HG03520 (cell line): Measurements from ENCODE around the gene PLD1.
"Not testable (repeated sequence)": the region's sequence is repeated elsewhere in the genome, so short reads cannot be mapped to it uniquely, and the experiment has no call there.

ENCODE experiments used
- ATAC-seq: cut with Tn5 transposase; IDR thresholded peaks from one replicate; pipeline ENCODE4 v1.9.1; 2021; ENCODE audit warnings: mild to moderate bottlenecking, moderate library complexity; ENCODE audit not compliant: unreplicated experiment

The PLD1 gene

DNA sequence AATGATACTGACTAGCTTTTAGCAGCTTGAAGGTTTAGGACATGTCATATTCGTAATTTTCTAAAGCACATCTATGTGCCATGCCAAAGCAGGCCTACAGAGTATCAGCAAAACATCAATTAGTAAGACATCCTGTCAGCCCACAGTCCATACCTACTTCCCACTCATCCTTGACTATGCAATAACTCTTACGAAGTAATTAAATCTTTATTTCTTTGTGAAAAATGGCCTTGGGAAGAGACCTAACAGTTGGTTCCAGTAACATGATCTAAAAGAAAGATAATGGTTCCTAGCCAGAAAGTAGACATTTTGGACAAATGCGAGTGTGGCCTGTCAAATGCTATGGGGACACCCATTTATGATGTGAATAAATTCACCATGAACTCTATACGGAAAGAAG, 177.5 kb downstream of the PLD1 start:
- no peak for ATAC-seq

DNA sequence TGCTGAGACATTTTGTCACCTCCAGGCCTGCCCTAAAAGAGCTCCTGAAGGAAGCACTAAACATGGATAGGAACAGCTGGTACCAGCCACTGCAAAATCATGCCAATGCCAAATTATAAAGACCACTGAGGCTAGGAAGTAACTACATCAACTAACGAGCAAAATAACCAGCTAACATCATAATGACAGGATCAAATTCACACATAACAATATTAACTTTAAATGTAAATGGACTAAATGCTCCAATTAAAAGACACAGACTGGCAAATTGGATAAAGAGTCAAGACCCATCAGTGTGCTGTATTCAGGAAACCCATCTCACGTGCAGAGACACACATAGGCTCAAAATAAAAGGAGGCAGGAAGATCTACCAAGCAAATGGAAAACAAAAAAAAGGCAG, 183.5 kb downstream of the PLD1 start:
- ATAC-seq, result not testable (repeated sequence)

GRCh38 chr3:171622126-171622525, 188.2 kb downstream of the PLD1 start:
- no peak for ATAC-seq

GRCh38 chr3:171620825-171621434, 189.4 kb downstream of the PLD1 start:
- ATAC-seq, result no peak

DNA sequence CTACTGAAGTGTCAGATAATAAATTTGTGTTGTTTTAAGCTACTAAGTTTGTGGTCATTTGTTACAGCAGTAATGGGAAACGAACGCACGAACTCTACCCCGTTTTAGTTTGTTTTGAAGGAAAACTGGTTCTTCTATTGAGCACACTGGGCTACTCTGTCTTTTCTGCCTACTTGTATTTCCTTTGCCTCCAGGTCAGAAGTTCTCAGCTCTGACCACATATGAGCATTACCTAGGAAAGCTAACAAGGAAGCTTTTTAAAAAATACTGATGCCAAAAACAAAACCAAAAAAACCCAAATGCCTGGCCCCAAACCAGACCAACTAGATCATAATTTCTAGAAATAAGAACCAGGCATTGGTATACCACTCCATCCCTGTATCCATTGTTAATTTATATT, 193.5 kb downstream of the PLD1 start:
- no peak for ATAC-seq

GRCh38 chr3:171615686-171616085, 194.6 kb downstream of the PLD1 start:
- no peak for ATAC-seq

DNA sequence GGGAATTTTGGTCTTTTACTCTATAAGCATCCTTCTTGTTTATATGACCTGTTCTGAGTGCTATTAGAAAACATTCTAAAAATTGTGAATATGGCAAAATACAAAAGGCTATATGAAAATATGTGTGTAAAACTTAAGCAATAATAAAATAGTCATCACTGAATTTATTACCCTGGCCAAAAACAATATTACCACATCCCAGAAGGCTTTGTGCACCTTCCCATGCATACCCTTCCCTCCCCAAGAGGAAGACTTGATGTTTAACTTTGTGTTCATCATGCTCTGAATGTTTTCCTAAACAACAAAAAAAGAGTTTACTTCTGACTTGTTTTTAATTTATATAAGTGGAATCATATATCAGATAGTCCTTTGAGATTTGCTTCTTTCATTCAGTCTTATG, 195.0 kb downstream of the PLD1 start:
- no peak for ATAC-seq

DNA sequence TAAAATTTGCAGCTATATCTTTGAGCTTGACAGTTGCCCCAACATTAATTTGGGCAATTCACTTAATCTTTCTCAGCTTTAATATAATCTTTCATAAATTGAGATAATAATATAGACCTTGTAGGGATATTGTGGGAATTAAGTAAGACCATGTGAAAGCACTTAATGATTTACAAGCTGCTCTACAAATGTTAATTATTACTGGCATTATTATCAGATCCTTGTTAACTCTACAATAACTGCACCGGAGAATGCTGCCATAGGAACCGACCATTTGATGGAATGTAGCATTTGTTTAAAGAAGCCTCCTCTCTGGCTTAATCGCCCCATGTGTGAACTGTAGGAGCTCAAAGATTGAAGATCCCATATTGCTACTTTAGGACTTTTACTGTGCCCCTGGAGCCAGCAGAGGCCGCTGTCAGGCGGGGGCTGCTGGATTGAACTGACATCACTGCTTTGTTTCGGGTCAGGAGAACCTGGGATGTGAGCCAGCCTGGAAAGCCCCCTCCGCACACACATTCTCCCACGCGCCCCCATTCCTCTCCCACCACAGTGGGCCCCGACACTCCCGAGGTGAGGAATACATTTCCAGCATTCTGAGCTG, 195.9 kb downstream of the PLD1 start:
- no peak for ATAC-seq

- no peak for ATAC-seq
Measured at GRCh38 chr3:171607452-171607851, 202.8 kb downstream of the PLD1 start.

GRCh38 chr3:171606151-171606751, 204.0 kb downstream of the PLD1 start:
- no peak for ATAC-seq

- no peak for ATAC-seq
Measured at GRCh38 chr3:171604370-171604769, 205.9 kb downstream of the PLD1 start.

- no peak for ATAC-seq
Measured at GRCh38 chr3:171602072-171602471, 208.2 kb downstream of the PLD1 start.

DNA sequence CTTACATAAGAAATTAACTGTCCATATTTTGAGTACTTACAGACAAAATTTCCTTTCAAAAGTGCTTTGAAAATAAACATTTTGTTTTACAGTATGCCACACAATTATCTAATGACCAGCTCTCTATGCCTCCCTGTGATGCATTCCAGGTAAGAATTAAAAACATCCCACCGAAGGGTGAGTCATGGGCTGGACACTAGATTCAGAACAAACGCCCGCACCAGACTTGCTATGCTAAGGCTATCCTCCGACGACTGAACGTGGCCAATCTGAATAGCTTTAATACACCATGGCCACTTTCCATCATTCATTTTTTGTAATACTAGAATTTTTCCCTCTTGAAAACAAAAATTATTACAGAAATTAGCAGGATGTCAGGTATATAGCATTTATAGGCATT, 210.3 kb downstream of the PLD1 start:
- no peak for ATAC-seq

DNA sequence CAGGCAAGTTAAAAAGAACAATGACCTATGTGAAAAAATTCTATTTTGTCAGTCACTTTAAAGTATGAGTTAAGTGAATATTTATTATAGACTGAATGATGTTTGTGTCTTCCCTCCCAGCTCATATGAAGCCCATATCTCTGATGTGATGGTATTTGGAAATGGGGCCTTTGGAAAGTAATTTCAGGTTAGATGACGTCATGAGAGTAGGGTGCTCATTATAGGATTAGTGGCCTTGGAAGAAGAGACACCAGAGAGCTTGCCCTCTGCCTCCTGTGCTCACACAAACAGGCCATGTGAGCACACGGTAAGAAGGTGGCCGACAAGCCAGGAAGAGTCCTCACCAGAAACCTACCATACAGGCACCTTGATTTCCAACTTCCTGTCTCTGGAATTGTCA, 211.3 kb downstream of the PLD1 start:
- ATAC-seq, result no peak

GRCh38 chr3:171592786-171593185, 217.5 kb downstream of the PLD1 start:
- no peak for ATAC-seq

- no peak for ATAC-seq
Measured at GRCh38 chr3:171591070-171591469, 219.2 kb downstream of the PLD1 start.

- ATAC-seq, result no peak
Measured at GRCh38 chr3:171586274-171586673, 224.0 kb downstream of the PLD1 start.

GRCh38 chr3:171585039-171585438, 225.2 kb downstream of the PLD1 start:
- ATAC-seq, result no peak

GRCh38 chr3:171584100-171584499, 226.2 kb downstream of the PLD1 start:
- no peak for ATAC-seq

- no peak for ATAC-seq
Measured at GRCh38 chr3:171574556-171575240, 235.6 kb downstream of the PLD1 start.

- no peak for ATAC-seq
Measured at GRCh38 chr3:171569571-171570132, 240.6 kb downstream of the PLD1 start.

GRCh38 chr3:171568766-171569165, 241.5 kb downstream of the PLD1 start:
- ATAC-seq, result no peak
